HG03442 (cell line): ENCODE data around the gene SIAH3.

Experiments used
- ATAC-seq: cut with Tn5 transposase; IDR thresholded peaks from one replicate; pipeline ENCODE4 v1.9.1; 2021; ENCODE audit warnings: mild to moderate bottlenecking, moderate library complexity; ENCODE audit not compliant: unreplicated experiment

The SIAH3 gene

DNA sequence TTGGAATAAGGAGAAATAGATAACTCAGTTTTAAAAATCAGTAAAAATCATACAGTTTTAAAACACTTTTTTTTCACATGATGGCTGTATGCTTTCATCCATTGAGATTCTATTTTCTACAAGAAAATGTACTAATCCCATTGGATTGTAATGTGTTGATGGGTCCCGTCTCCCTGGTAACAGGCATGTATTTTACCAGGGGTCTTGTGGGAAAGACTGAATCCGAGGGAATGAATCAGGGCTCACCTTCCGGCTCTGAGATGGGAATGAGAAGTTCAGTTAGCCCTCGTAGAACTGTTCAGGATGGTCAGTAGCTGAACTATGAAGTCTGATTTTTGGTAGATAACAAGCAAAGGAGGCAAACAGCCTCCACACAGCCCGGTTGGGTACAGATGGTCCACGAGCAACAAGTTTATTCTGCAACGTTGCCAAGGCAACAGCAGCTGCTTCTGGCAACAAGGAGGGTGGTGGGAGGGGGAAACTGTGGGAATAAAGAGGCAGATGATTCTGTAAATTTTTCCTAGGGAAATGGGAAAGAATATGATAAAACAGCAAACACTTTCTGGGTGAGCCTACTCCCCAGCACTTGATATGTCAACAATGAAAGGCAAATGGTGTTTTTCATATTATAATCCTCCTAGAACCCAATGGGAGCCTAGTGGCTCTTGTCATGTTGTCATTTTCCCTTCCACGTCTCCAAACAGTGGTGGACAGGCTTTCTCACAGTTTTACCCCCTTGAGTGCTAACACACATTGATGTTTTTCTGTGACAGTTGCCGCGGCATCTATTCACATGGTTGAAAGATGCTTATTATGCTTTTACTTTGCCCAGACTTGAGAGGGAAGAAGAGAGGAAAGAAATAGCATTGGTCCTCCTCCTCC, 12.4 kb upstream of the SIAH3 start:
- no peak for ATAC-seq

DNA sequence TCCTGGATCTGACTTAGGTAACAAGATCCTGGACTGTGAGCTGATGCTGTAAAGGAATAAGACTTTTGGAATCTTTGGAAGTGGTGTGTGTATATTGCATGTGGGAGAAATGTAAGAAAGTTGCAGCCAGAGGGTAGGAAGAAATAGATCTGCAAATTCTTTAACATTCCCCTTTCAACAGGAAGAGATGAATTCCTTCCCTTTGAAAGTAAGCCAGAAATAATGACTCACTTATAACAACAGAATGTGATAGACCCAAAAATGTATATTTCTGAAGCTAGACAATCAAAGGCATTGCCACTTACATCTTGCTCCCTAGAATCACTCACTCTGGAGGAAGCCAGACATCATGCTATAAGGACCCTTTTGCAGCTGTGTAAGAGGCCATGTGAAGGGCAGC, 9.8 kb upstream of the SIAH3 start:
- ATAC-seq: no peak

DNA sequence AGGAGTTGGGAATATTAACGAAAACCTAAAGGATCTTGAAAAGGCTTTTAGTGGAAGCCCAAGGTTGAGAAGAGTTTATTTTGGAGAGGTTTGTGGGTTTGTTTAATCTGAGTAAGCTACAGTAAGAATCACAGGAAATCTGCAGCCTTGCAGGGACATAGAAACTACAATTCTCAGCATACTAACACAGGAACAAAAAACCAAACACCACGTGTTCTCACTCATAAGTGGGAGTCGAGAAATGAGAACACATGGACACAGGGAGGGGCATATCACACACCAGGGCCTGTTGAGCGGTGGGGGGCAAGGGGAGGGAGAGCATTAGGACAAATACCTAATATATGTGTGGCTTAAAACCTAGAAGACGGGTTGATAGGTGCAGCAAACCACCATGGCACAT, 8.7 kb upstream of the SIAH3 start:
- ATAC-seq: no peak

GRCh38 chr13:45859705-45860104, 8.2 kb upstream of the SIAH3 start:
- ATAC-seq: no peak

- ATAC-seq: no peak
These were observed 941 bp upstream of the SIAH3 start for GRCh38 chr13:45852494-45852893.

GRCh38 chr13:45851956-45852355, 403 bp upstream of the SIAH3 start:
- no peak for ATAC-seq

- no peak for ATAC-seq
These were observed 1.4 kb downstream of the SIAH3 start for GRCh38 chr13:45850027-45850613.

GRCh38 chr13:45849408-45849807, 2.1 kb downstream of the SIAH3 start:
- no peak for ATAC-seq

DNA sequence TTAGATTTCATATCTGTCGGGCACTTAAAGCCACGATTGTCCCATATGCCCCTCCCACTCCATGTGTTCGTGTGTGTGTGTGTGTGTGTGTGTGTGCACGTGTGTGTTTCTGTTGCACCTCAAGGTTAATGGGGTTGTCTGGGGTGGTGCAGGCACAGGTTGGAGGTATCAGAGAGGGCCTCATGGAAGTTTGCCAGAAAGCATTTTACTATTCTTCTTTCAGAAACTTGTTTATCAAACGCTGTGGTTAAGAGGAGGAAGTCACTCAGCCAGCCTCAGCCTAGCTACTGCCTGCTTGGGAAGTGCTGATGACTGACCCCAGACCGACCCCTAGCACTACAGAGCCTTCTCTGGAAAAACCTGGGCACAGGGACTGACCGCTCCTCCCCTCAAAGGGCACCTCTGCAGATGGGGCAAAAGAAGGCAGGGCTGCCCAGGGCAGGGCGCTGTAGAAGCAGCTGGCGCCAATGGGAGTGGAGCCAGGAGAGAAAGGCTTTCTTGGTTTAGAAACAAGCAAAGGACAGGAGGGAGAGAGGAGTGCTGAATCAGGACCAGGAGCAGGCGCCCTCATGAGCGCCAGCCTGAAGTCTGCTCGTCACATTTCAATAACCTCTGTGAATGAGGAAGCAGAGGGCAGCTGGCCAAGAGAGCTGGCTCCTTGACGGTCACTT, 3.9 kb downstream of the SIAH3 start:
- ATAC-seq: no peak

DNA sequence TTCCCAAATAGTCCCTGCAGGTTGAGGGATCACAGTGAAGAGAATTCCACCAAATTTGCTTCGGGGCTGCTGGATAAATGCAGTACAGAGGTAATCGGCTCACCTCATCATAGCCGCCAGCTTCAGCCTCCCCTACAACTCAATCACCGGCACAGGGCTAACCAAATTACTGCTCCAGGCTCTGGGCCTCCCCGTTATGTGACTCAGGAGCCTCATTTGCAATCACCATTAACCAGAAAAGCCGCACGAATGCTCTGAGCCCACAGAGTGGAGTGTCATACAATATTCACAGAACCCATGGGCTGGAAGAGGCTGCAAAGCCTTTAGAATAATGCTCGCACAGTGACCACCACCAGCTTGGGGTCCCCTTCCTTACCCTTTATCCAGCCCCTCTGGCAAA, 4.9 kb downstream of the SIAH3 start:
- ATAC-seq: no peak

GRCh38 chr13:45838171-45838745, 13.3 kb downstream of the SIAH3 start:
- ATAC-seq: no peak

DNA sequence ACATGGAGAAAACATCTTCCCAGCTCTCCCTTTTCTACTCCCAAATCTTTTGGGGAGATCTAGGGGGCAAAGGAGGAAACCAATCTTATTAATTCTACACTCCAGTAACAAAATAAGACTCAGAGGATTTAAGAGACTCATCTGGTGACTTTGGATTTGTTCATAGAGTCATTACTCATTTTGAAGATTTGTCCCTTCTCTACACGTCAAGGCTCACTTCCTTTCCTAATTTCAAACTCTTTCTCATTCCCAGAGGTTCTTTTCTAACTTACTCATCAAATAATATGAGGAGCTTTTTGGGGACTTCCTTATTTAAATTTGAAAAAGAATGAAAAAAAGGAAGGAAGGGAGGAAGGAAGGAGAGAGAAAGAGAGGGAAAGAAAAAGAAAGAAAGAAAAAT, 14.4 kb downstream of the SIAH3 start:
- no peak for ATAC-seq

- ATAC-seq: no peak
These were observed 17.1 kb downstream of the SIAH3 start for GRCh38 chr13:45834411-45834994.

DNA sequence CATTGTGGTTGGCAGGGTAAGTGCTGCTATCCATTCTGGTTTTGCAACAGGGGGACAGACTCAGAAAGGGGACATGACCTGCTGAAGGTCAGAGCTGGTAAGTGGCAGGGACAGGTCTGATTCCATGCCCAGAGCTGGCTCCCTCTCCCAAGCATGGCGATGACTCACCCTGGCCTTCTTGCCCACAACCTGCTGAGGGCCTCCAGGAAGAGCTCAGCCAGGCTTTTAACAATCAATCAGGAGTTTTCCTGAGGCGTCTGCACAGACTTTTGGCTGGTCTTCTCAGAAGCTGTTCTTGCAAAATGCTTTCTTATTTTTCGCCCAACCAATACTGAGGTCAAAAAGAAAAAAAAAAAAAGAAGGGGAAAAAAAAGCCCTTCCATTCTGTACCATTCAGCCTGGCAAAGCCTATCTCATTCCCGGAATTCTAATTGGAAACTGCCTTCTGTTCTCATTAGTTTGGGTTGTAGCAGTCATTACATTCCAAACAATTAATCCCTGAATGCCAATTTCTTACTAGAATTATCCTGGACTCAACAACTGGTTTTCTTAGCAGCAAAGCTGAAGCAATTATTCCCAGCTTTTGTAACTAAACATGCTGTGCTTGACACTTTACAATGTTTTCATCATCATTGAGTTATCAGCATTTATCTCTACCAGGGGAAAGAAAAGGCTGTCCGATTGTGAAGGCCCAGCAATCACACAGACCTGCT, 17.7 kb downstream of the SIAH3 start:
- no peak for ATAC-seq

DNA sequence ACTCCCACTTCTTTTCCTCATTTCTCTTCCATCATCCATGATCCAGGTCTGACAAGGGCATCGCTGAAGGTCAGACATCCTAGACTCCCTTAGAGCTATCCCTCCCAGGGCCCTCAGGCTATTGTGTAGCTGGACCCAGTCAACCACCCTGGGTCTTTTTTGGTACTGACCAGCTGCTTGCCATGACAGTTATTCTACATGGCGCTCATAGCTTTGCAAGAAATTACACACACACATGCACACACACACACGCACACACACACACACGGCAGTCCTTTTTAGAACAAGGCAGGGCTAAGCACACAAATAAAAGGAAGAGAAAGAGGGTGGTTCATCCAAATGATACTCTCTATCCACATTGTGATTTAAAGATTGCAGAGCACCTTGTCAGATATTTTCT, 18.3 kb downstream of the SIAH3 start:
- no peak for ATAC-seq

GRCh38 chr13:45831851-45832250, 19.7 kb downstream of the SIAH3 start:
- ATAC-seq: no peak

- no peak for ATAC-seq
These were observed 21.4 kb downstream of the SIAH3 start for GRCh38 chr13:45830121-45830520.

GRCh38 chr13:45828256-45828968, 23.1 kb downstream of the SIAH3 start:
- no peak for ATAC-seq

DNA sequence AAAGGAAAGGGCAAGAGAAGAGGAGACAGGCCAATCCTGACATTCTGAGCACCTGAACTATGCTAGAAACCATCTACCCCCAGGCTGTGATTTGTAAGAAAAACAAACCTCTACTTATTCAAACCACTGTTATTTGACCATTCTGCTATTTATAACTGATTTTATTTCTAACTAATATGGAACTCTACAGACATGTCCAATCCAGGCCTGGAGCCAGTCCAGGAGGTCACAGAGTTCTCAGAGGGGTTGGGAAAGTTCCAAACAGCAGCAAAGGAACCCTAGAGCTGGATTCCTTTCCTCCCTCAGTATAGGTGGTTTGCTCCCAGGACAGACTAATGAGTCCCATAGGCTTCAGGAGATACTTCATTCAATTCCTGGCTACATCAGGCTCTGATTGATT, 24.2 kb downstream of the SIAH3 start:
- no peak for ATAC-seq

- ATAC-seq: no peak
These were observed 24.8 kb downstream of the SIAH3 start for GRCh38 chr13:45826731-45827130.
